ENCODE results near the gene CELF5.

CELF5 gene

DNA sequence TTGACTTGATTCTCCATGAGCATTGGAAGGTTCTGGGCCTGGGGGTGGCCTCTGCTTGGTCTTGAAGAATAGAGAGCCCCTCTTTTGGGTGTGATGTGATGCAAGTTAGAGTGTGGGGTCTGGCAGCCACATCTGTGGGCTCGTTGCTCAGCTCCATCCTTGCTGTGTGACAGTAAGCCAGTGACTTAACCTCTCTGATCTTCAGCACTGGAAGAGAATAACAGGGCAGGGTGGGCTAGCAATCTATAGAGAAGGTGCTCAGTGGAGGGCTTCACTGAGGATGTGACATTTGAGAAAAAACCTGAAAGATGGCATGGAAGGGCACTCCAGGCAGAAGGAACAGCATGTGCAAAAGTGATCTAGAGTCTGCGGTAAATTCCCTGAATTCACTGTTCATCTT lies 28.2 kb downstream of the CELF5 start:
- H3K36me3 ChIP-seq (ENCODE audit: control insufficient read depth in 2 of 2, insufficient read depth in 1 of 2, low read length in 2 of 2) = no peaks in the 10 kb centered on the region
- no peak overlapping the region for H3K4me3 ChIP-seq (ENCODE audit: low read depth, low read length)
- no peaks in the 10 kb centered on the region for H3K4me1 ChIP-seq (ENCODE audit: control insufficient read depth, insufficient read depth, low read length)
- no peaks in the 10 kb centered on the region for H3K9me3 ChIP-seq (ENCODE audit: control insufficient read depth, insufficient read depth, low read depth, low read length)
- H3K27ac ChIP-seq (ENCODE audit: extremely low read depth, low read depth, low read length) = no peak overlapping the region
- CTCF ChIA-PET = interaction anchor here (0.6 to 2.5 kb wide), 3 partner anchors 13 to 23 kb away, joined by 3 to 19 read pairs (median 4); no protein-coding TSS in a partner anchor
- POLR2A ChIA-PET = no interaction called here
- no peak for TF ChIP-seq ZBTB20 (tag by site-specific recombination; IDR thresholded peaks at IDR 0.05)
- TF ChIP-seq ZNF670 (tag by site-specific recombination; IDR thresholded peaks at IDR 0.05; ENCODE audit: low read depth) = no peak
- TF ChIP-seq ZNF140 (tag by site-specific recombination; IDR thresholded peaks at IDR 0.05) = no peak
- TF ChIP-seq HOXA7 (CRISPR knock-in tag; IDR thresholded peaks at IDR 0.05; ENCODE audit: borderline replicate concordance) = no peak
- TF ChIP-seq ZNF501 (tag by site-specific recombination; IDR thresholded peaks at IDR 0.05) = no peak
- TF ChIP-seq ZNF202 (tag by site-specific recombination; IDR thresholded peaks at IDR 0.05; ENCODE audit: borderline replicate concordance) = no peak
- TF ChIP-seq ZNF211 (tag by site-specific recombination; IDR thresholded peaks at IDR 0.05; ENCODE audit: low read depth) = no peak
- TF ChIP-seq CTCF (tag by site-specific recombination; IDR thresholded peaks at IDR 0.05) = no peak
- no peak for TF ChIP-seq ZNF148 (tag by site-specific recombination; IDR thresholded peaks at IDR 0.05; ENCODE audit: borderline replicate concordance)

DNA sequence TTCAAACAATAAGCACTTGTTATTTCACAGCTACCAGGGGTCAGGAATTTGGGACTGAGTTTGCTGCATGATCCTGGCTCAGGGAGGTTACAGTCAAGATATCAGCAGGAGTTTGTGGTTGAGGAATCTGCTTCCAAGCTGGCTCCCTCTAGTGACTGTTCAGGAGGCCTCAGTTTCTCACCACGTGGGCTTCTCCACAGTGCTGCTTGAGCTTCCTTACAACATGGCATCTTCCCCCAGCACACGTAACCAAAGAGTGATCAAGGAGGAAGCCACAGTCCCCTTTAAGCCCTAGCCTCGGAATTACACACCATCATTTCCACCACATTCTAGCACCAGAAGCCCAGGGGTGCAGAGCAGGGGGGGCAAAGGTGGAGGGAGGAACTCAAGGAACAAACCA lies 28.8 kb downstream of the CELF5 start:
- TF ChIP-seq ZNF677 (tag by site-specific recombination; IDR thresholded peaks at IDR 0.05) = no peak
- TF ChIP-seq EGR2 (tag by site-specific recombination; IDR thresholded peaks at IDR 0.05; ENCODE audit: low read depth) = no peak
- no peak for TF ChIP-seq ZNF521 (tag by site-specific recombination; IDR thresholded peaks at IDR 0.05)
- no peak for TF ChIP-seq ZBTB1 (tag by site-specific recombination; IDR thresholded peaks at IDR 0.05)
- no peak for TF ChIP-seq YY2 (tag by site-specific recombination; IDR thresholded peaks at IDR 0.05)
- no peak for TF ChIP-seq ZNF621 (tag by site-specific recombination; IDR thresholded peaks at IDR 0.05)
- TF ChIP-seq ZNF184 (tag by site-specific recombination; IDR thresholded peaks at IDR 0.05) = no peak
- no peak for TF ChIP-seq HOXC10 (CRISPR knock-in tag; IDR thresholded peaks at IDR 0.05)
- TF ChIP-seq ZNF791 (tag by site-specific recombination; IDR thresholded peaks at IDR 0.05) = no peak
- TF ChIP-seq KLF10 (tag by site-specific recombination; IDR thresholded peaks at IDR 0.05) = no peak
- Histone ChIP-seq H3K4me3 (ENCODE audit: low read depth, low read length) (no peak overlapping the region), H3K4me1 (ENCODE audit: control insufficient read depth, insufficient read depth, low read length) (no peaks in the 10 kb centered on the region), H3K36me3 (ENCODE audit: control insufficient read depth in 2 of 2, insufficient read depth in 1 of 2, low read length in 2 of 2) (no peaks in the 10 kb centered on the region), H3K9me3 (ENCODE audit: control insufficient read depth, insufficient read depth, low read depth, low read length) (no peaks in the 10 kb centered on the region), H3K27ac (ENCODE audit: extremely low read depth, low read depth, low read length) (no peak overlapping the region)
- POLR2A ChIA-PET = no interaction called here
- CTCF ChIA-PET = interaction anchor here (0.6 to 2.5 kb wide), 3 partner anchors 11 to 22 kb away, joined by 3 to 19 read pairs (median 4); no protein-coding TSS in a partner anchor

DNA sequence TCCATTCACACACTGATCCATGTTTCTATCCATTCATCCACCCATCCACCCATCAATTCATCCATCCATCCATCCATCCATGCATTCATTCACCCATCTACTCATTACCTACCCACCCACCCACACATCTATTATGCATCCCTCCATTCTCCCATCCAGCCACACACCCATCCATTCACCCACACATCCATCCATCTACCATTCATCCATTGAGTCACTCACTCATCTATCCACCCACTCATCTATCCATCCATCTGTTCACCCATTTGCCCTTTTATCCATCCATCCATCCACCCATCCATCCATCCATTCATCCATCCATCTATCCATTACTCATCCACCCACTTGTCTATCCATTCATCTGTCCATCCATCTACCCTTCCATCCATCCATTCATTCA lies 30.1 kb downstream of the CELF5 start:
- TF ChIP-seq ZBTB17 (tag by site-specific recombination; IDR thresholded peaks at IDR 0.05) (peak; percentile 83), EGR2 (tag by site-specific recombination; IDR thresholded peaks at IDR 0.05; ENCODE audit: low read depth) (peak; percentile 91), ZFHX2 (tag by site-specific recombination; conservative IDR thresholded peaks at IDR 0.05) (peak; percentile 70; the same call in 1 of the 2 replicates), ZNF366 (tag by site-specific recombination; conservative IDR thresholded peaks at IDR 0.05) (peak; percentile 98)
- TF ChIP-seq, protein P1, sequence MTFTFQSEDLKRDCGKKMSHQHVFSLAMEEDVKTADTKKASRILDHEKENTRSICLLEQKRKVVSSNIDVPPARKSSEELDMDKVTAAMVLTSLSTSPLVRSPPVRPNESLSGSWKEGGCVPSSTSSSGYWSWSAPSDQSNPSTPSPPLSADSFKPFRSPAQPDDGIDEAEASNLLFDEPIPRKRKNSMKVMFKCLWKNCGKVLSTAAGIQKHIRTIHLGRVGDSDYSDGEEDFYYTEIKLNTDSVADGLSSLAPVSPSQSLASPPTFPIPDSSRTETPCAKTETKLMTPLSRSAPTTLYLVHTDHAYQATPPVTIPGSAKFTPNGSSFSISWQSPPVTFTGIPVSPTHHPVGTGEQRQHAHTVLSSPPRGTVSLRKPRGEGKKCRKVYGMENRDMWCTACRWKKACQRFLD (tag by site-specific recombination; IDR thresholded peaks at IDR 0.05) = no peak
- H3K36me3 ChIP-seq (ENCODE audit: control insufficient read depth in 2 of 2, insufficient read depth in 1 of 2, low read length in 2 of 2) = no peaks in the 10 kb centered on the region
- no peaks in the 10 kb centered on the region for H3K4me1 ChIP-seq (ENCODE audit: control insufficient read depth, insufficient read depth, low read length)
- H3K27ac ChIP-seq (ENCODE audit: extremely low read depth, low read depth, low read length) = no peak overlapping the region
- no peak overlapping the region for H3K4me3 ChIP-seq (ENCODE audit: low read depth, low read length)
- no peaks in the 10 kb centered on the region for H3K9me3 ChIP-seq (ENCODE audit: control insufficient read depth, insufficient read depth, low read depth, low read length)
- ChIA-PET POLR2A (no interaction called here), CTCF (interaction anchor here (2.5 kb wide), 1 partner anchor 21 kb away, joined by 19 read pairs; no protein-coding TSS in a partner anchor)
